Activated CD8-positive, alpha-beta memory T cell treated with anti-CD3 and anti-CD28 coated beads, Interleukin-2, amount 50 U/mL, for 24 hours (primary cell): ENCODE results near the gene EIF1.
"Not testable (repeated sequence)": the region's sequence is repeated elsewhere in the genome, so short reads cannot be mapped to it uniquely, and the experiment has no call there.

Experiments
- DNase-seq: peaks from one replicate; pipeline ENCODE4 v3.0.0-alpha.2; 2020; ENCODE audit errors: extremely low read depth

Gene EIF1

DNA sequence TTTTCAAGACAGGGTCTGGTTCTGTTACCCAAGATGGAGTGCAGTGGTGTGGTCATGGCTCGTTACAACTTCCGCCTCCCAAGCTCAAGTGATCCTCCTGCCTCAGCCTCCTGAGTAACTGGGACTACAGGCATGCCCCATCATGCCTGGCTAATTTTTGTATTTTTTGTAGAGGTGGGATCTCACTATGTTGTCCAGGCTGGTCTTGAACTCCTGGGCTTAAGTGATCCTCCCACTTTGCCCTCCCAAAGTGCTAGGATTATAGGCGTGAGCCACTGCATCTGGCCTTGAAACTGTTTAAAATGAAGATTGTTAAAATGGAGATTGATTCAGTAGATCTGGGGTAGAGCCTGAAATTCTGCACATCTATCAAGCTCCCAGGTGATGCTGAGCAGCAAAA, 12.2 kb downstream of the EIF1 start:
- not testable (repeated sequence) for DNase-seq

DNA sequence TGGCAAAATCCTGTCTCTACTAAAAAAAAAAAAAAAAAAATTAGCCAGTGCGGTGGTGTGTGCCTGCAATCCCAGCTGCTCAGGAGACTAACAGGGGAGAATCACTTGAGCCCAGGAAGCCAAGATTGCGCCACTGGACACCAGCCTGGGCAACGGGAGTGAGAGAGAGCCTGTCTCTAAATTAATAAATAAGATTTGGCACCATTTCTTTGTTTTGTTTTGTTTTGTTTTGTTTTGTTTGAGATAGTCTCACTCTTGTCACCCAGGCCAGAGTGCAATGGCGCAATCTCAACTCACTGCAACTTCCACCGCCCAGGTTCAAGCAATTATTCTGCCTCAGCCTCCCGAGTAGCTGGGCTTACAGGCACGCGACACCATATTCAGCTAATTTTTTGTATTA, 14.0 kb downstream of the EIF1 start:
- no peak for DNase-seq

DNA sequence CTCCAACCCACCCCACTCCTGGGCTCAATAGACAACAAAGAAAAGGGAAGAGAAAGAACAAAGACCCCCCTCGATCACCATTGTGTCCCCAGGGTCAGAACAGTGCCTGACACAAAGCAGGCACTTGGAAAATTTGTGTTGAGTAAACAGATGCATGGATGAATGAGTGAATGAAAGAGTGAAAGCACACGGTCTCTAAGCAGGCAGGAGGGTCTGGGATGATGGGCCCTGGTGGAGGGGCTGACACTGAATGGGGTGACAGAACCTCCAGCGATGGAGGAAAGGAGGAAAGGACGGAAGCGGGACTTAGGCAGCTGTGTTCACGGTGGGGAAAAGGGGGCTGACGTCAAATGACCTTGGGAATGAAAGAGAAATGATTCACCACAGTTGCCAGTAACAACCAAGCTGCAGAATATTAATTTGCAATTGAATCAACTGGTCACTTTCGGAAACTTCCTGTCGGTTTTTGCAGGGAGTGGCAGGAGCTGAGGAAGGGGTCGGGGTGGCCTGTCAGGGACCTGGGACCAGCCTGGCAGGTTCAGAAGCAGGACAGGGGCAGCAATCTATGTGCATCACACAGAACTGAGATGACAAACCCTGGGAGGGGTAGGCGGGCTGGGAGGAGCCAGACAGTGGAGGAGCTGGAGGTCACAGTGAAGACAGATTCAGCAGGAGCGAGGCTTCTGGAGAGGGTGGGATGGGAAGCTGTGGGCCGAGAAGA, 16.7 kb downstream of the EIF1 start:
- no peak for DNase-seq

DNA sequence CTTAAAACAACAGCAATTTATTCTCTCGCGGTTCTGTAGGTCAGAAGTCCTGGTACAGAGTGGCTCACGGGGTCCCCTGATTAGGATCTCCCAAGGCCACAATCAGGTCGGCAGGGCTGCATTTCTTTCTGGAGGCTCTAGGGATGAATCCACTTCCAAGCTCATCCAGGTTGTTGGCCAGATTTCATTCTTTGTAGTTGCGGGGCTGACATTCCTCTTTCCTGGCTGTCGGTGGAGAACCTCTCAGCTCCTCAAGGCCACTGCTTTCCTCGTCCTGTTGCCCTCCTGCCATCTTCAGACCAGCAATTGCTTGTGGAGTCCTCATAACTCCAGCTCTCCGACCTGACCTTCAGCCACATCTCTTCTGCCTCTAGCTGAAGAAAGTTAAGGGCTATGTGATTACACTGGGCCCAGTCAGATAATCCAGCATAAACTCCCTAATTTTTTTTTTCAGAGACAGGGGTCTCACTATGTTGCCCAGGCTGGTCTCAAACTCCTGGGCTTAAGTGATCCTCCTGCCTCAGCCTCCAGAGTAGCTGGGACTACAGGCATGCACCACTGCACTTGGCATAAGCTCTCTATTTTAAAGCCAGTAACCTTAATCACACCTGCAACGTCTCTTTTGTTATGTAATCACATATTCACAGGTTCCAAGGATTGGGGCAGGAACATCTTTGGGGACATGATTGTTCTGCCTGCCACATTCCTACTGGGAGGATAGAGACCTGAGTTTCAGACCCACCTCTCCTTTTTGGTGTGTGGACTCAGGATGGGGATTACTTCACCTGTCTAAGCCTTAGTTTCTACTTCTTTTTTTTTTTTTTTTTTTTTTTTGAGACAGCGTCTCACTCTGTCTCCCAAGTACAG, 19.4 kb downstream of the EIF1 start:
- DNase-seq: no peak

DNA sequence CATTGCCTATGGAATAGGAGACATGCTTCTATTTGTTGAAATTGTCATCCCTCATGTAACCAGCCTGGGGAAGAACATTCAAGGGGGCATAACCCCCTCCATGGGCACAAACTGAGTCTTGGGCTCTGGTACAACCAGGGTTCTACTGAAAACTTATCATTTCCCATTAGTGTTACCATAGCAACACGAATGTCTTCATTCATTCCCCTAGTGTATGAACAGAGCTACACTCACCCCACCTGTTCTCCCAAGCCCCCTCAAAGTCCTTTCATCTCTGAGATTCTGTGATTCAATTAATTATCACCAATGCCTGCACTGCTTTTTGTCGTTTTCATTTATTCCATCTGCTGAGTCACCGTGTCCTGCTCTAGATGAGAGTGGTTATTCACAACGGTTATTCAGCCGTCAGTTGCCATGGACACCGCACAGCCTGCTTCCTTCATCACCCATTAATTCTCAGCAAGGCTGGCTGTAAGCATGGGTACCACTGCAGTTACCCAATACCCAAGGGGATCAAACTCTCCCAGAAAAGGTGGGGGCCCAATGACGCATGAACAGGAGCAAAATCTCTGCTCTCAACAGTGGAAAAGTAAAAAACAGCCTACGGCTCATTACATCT, 21.9 kb downstream of the EIF1 start:
- no peak for DNase-seq

DNA sequence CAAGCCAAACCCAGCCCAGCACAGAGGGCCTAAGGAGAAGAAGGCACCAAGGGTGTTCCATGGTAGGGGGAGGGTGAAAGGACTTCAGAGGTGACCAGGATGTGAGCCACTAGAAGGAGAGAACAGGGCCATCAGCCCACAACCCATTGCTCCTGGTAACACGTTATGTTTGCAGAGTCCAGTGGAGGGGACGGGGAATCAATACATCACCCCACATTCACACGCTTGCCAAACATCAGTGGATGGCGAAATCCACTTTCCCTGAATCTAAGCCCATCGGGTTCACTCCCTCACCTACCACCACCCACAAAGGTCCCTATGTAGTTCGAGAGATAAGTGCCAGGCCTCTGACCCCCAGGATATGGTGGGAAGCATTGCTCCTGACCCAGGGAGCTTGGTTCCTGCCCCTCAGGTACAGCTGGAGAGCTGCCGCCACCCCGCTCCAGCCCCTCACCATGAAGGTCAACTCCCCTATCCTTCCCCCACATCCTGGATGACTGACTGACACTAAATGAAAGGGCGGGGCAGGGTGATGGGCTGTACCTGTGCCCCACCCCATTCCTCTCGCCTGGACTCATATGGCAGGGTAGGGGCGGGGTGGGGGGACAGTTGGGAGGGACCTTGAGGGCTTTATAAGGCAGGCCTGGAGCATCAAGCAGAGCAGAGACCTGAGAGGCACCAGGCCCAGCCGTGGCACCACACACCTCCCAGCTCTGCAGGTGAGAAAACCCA, 23.1 kb downstream of the EIF1 start, which contains the start of gene GAST:
Gene GAST, plus strand, starts transcription at position 663 of the 732 bp plus-strand sequence. CDS start 3,106 bp downstream, outside the sequence.
- no peak for DNase-seq

DNA sequence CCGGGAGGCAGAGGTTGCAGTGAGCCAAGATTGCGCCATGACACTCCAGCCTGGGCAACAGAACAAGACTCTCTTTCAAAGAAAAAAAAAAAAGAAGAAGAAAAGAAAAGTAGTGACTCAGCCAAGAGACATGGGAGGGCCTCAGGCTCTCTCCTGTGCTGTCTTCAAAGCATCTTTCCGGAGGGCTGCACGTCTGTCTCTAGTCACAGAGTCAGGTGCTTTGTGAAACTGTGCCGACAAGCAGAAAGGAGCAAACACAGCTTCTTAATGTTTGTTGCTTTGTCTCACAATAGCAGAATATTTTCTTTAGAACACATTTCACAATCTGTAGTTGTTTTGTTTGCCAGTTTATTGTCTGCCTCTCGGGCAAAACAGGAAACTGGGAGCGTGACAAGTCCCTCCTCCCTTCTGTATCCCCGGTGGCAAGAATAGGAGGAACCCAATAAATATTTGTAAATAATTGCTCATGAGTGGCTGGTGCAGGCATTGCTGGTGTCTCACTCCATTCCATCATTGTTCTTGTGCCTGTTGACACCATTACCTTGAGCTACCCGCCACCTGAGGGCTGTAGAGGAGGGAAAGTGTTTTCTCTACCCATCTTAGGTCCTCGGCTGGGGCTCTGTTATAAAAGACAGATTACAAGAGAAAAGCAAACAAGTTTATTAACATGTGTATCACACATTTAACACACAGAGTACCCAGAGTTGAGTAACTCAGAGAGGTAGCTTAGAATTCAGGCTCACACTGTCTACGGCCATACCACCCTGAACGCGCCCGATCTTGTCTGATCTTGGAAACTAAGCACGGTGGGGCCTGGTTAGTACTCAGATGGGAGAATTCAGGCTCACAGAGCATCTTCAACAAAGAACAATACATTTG, 29.0 kb downstream of the EIF1 start:
- DNase-seq: no peak

DNA sequence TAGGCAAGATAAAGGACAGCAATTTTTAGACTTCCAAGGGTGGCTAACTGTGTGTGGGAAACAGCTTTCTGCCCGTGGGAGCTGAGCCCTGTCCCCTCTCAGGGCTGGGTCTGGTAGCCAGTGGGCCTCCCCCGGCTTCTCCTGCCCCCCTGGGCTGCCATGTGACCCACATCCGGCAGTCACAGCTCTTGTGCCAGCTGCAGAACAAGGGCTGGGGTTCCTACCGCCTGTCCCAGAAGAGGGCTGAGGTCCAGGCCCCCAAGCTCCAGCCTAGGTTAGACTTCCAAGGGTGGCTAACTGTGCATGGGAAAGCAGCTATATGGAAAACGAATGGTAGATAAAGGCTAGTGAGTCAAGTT, 29.6 kb downstream of the EIF1 start:
- DNase-seq: no peak

DNA sequence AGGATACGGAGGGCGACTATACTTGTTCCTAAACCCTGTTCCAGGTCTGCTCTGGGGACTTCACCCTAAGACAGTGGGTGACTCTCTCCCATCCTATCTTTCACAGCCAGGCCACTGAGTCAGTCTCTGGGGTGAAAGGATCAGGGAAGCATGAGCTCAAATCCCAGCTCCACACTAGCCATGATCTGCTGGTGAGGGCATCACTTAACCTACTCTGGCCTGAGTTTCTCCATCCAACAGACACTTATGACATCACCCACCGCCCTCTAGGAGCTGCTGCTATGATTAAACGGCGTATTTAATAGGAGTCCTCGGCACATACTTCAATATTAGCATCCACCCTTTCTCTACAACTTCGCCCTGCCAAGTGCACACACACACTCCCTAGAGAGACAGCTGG, 33.5 kb downstream of the EIF1 start:
- DNase-seq: no peak

DNA sequence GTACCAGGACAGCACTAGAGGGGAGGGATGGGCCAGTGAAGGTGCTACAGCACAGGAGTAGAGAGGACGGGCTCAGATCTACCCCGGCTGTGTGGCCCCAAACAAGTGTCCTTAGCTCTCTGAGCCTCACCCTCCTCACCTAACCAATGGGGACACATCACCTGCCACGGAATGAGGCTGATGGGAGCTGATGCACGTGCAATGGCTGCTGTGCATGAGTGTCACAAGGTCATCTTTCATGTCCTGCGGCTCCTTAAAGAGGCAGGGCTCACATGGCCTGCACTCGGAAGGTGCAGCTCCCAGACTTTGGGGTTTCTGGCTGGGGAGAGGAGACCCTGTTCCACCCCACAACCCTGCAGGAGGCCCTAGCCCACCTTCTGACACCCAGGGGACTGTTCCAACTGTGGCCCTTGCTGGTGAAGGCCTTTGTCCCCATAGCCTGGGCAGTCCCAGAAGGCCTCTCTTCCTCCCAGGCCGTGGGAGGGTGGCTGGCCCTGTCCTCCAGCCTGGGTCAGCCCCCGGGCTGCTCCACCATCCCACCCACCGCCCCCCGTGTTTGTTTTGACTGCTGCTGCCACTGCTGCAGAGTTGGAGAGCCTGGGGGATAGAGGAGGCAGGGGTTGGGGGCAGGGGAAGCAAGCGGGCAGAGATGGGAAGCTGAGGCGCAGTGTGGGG, 35.3 kb downstream of the EIF1 start:
- no peak for DNase-seq

DNA sequence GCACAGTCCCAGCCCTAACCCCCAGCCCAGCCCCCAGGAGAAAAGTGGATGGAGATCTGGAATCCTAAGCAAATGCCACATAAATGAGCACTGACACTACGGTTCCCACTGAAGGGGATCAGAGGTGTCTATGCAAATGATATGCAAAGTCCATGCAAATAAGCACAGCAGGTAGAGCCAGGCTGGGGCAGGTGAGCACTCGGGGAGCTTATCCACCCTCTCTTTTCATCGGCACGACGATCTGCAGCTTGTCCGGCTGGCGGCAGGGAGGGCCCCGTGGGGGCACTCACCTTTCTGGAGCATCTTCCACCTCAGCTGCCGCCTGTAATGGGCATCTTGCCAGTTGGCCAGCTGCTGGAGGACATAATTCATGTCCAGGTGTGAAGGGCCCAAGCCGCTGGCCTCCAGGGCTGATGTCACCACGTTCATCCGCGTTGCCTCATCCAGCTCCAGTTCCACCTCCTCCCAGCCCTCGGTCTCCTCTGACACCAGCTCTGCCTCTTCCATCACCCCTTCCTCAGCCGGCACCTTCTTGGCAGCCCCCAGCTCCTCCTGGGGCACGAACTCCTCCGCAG, 35.9 kb downstream of the EIF1 start:
- DNase-seq: no peak

DNA sequence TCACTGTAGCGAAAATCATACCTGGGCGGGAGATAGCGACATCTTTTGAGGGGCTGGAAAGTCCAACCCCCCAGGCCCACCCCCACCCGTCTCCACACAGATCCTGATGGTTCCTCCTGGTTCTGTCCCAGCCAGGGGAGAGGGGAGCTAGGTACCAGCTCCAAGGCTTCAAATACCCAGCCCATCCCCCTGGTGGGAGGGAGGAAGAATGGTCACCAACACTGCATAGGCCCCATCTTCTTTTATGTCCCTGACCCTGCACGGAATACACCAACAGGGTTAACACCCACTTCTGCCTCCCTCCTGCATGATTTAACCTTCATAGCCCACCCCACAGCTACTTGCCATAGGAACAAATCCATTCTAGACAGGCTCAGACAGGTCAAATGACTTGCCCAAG, 36.4 kb downstream of the EIF1 start:
- no peak for DNase-seq

DNA sequence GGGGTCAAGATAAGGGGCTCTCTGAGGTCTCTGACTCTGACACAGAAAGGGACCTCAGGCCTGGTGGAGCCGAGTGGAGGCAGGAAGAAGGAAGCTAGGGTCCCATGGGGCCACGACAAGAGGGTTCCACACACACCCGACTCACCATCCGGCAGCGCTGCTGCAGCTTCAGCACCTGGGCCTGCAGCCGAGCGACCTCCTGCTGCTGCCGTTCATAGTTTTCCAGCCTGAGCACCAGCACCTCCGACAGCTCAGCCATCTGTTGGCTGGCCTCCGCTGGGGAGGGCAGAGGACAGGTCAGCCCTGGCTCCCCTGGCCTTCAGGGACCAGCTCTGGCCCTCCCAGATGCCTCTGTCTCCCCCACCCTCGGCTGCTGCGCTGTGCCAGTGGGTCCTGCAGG, 39.4 kb downstream of the EIF1 start:
- no peak for DNase-seq

DNA sequence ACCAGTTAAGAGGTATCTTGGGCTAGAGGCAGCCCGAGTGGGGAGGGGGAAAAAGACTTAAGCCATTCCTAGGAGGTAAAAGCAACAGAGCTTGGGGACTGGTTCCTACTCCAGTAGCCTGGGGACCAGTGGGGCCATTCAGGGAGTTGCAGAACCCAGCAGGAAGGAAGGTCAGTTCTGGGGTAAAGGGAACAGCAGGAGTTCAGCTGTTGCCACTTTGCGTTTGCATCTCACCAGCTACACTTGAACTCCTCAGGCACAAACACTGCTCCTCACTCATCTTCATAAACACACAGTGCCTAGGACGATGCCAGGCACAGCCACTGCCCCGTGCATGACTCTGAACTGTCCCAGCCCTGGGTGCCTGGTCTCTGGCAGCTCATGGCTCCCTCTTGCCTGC, 41.8 kb downstream of the EIF1 start:
- DNase-seq: no peak

DNA sequence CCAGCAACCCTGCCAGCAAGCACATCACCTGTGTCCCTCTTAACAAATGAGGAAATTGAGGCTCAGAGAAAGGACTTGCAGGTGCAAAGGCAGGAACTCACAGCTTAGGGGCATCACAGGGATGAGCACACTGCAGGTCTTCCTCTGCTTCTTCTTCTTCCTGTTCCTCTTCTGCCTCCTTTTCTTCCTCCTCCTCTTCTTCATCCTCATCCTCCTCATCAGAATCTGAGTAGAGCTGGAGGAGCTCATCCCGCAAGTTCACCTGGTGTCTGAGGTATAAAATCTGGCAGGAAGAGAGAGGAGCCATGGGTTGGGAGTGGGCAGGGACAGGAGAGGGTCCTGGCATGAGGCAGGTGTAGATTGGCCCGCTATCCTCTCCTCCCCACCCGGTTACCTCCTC, 43.2 kb downstream of the EIF1 start:
- no peak for DNase-seq

DNA sequence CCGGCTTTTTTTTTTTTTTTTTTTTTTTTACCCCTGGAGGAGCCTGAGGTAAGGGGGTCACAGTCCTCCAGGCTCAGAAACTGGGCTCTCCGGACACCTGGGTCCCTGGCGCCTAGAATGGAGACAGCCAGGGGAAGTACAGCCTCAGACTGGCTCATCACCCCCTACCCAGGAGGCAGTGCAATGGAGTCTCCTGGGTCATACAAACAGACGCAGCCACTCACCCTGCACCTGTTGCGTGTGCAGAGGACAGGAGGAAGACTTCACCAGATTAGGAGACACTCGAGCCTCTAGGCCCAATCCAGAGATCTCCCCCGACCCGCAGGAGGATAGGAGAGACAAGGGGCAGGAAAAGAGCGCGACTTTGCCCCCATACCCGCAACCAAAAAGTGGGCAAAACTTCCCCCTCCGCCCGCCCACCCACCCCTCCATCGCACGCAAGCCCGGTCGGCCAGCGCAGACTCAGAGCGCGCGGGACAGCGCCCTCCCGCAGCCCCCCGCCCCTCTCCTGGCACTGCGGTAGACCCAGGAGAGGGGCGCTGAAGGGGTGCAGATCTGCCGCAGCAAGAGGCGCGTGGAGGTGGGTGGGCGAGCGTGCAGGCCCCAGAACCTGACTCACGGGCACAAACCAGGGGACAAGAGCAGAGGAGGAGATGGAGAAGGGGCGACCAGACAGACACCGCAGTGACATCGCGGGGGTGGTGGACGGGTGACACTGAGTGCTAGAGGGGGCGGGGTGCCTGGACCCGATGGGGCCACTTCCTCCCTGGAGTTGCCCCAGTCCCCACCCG, 44.9 kb downstream of the EIF1 start:
- no peak for DNase-seq

DNA sequence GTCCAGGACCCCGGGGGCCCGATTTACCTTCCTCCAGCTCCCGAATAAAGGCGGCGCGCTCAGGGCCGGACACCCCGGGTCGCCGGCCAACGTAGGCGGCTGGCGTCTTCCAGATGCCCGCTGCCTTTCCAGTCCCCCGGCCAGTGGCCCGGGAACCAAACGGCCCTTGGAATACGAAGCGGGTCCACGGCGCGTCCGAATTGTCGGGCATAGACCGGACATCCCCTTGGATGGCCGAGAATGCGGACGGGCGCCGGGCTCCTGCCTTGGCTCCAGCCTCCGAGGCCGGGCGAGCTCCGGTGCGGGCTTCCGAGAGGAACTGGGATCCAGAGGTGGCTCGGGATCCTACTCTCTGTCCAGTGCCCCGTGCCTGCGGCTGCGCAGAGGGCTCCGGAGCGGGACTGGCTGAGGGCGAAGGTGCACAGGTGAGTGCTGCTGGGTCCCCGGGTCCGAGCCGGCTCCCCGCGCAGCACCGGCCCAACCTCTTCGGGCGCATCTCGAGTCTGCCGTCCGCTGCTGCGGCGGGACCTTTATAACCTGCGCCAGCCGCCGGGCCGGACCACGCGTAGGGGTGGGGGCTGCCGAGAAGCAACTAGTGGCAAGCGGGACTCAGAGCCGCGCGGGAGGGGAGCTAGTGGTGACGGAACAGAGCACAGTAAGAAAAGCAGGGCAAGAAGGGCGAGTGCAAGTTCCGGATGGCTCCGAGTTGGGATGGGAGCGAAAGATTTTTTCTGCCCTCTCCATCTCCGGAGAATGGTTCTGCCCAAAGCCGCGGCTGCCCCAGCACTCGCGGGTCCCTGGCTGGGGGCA, 45.7 kb downstream of the EIF1 start, which contains the start of gene HAP1:
Gene HAP1, minus strand, starts transcription at position 505 of the 810 bp plus-strand sequence. Its CDS starts 9 bp downstream, at position 496.
- DNase-seq: no peak

DNA sequence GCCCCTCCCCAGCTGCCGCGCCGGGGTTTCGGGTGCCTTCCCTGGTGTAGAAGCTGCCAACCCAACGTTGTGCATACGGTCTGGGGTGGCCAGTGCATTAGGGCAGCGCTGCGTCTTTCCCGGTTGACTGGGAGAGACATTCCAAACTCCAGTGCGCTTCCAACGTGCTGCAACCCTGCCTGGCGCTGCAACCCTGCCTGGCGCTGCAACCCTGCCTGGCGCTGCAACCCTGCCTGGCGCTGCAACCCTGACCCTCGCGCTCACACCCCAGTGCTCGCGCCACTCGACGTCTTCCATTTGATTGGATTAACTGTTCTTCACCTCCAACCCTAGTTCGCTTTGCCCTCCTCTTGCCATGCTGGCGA, 46.2 kb downstream of the EIF1 start:
- no peak for DNase-seq
